HEK293T (cell line): ENCODE measurements around the gene GRIP1.

Source experiments
- ARNT ChIP-seq: fragments of 450-650 bp; IDR thresholded peaks from 2 replicates; pipeline ENCODE4 v1.6.1; 2017; ENCODE audit warnings: mild to moderate bottlenecking
- BHLHE40 ChIP-seq: fragments of 450-650 bp; IDR thresholded peaks from 2 replicates; pipeline ENCODE4 v1.6.1; 2016; ENCODE audit warnings: mild to moderate bottlenecking, moderate library complexity, borderline replicate concordance
- CTBP1 ChIP-seq: fragments of 450-650 bp; IDR thresholded peaks from 2 replicates; pipeline ENCODE4 v1.6.1; 2016; ENCODE audit warnings: borderline replicate concordance
- ELF4 ChIP-seq: fragments of 450-650 bp; IDR thresholded peaks from 2 replicates; pipeline ENCODE4 v1.6.1; 2017; ENCODE audit warnings: antibody characterized with exemption
- FOXA1 ChIP-seq: fragments of 450-650 bp; IDR thresholded peaks from 2 replicates; pipeline ENCODE4 v1.6.1; 2016; ENCODE audit warnings: mild to moderate bottlenecking
- FOXM1 ChIP-seq: fragments of 450-650 bp; IDR thresholded peaks from 2 replicates; pipeline ENCODE4 v1.6.1; 2017; ENCODE audit warnings: mild to moderate bottlenecking, borderline replicate concordance
- HDGF ChIP-seq: fragments of 450-650 bp; IDR thresholded peaks from 2 replicates; pipeline ENCODE4 v1.6.1; 2017; ENCODE audit warnings: antibody characterized with exemption, borderline replicate concordance
- LEF1 ChIP-seq: fragments of 450-650 bp; IDR thresholded peaks from 2 replicates; pipeline ENCODE4 v1.6.1; 2017; ENCODE audit warnings: mild to moderate bottlenecking, borderline replicate concordance
- NFRKB ChIP-seq: fragments of 450-650 bp; IDR thresholded peaks from 2 replicates; pipeline ENCODE4 v1.6.1; 2016; ENCODE audit warnings: mild to moderate bottlenecking, moderate library complexity
- SP1 ChIP-seq: fragments of 450-650 bp; IDR thresholded peaks from 2 replicates; pipeline ENCODE4 v1.6.1; 2017
- SUZ12 ChIP-seq: fragments of 450-650 bp; IDR thresholded peaks from 2 replicates; pipeline ENCODE4 v1.6.1; 2016; ENCODE audit warnings: mild to moderate bottlenecking

DNA sequence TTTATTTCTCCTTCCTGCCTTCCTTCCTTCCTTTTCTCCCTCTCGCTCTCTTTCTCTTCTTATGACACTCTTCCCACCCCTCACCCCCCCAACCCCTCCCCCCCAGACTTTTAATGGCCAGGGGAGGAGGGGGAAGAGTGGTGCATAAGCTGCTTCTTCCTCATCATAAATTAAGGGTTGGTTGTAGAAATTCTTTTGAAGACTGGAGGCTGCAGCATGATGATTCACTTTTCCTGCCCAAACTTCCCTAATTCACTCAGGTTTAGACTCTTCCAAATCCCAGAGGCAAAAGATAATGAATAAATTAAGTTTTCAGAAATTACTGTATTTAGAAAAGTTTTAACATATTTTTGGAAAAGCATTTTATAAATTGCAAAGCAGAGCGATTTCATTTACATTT, 58.2 kb downstream of the GRIP1 start:
- no peak for TF ChIP-seq SUZ12
- TF ChIP-seq FOXM1: no peak
- TF ChIP-seq CTBP1: no peak
- TF ChIP-seq FOXA1: no peak
- no peak for TF ChIP-seq LEF1
- no peak for TF ChIP-seq SP1
- TF ChIP-seq ARNT: no peak
- TF ChIP-seq NFRKB: no peak
- no peak for TF ChIP-seq BHLHE40
- no peak for TF ChIP-seq ELF4
- TF ChIP-seq HDGF: no peak
